ENCODE results near the gene PARS2. TPM values are rescaled to one million over a fixed set of nuclear protein-coding genes. Genes with fewer than 3 reads are reported as not detected.

Gene PARS2
- total RNA-seq, 1 experiment from 2014 or later: 10.2 TPM

GRCh38 chr1:54795356-54795665 is 31.0 kb upstream of the PARS2 start:
- no CpG with 5 or more reads among the region's 4 CpGs for WGBS (ENCODE audit: extremely low coverage, insufficient read length, low lambda C conversion rate)
- H3K27ac Mint-ChIP-seq: 0 out of 7 replicates have a peak overlapping the region, but pooled peaks of 1 of the 3 experiments have one; percentile 8
- no peaks in the 10 kb centered on the region for H3K9me3 ChIP-seq (ENCODE audit: control insufficient read depth, low read depth, low read length)
- H3K36me3 Mint-ChIP-seq (ENCODE audit: insufficient read depth in 1 of 3, low read depth in 3 of 3): no peaks in the 10 kb centered on the region
- H3K4ac ChIP-seq (ENCODE audit: low read depth, low read length): no peak overlapping the region
- H3K4me2 ChIP-seq (ENCODE audit: insufficient read depth, insufficient read length, low read length): no peak overlapping the region
- H3K23me2 ChIP-seq (ENCODE audit: insufficient read length, low read depth, low read length, poor library complexity, severe bottlenecking): no peaks in the 10 kb centered on the region
- no peak for DNase-seq
- H4K91ac ChIP-seq (ENCODE audit: insufficient read length, low read depth, low read length): no peak overlapping the region
- no peaks in the 10 kb centered on the region for H3K79me2 ChIP-seq (ENCODE audit: insufficient read depth, low read length)
- H3K9me3 Mint-ChIP-seq: peaks cover 2 to 3% of the 10 kb centered on the region in 2 experiments; a peak in 2 of 5 replicates
- no peak overlapping the region for H3K18ac ChIP-seq (ENCODE audit: insufficient read length, low read depth, low read length)
- no peak overlapping the region for H2BK120ac ChIP-seq (ENCODE audit: low read depth, low read length, poor library complexity, severe bottlenecking)
- no peak overlapping the region for H2AFZ ChIP-seq (ENCODE audit: low read length)
- no peak overlapping the region for H3T11ph ChIP-seq (ENCODE audit: low read length)
- no peak overlapping the region for H2BK5ac ChIP-seq (ENCODE audit: insufficient read length, low read length)
- no peak overlapping the region for H3K27ac ChIP-seq (ENCODE audit: insufficient read length, low read depth, low read length)
- no peak overlapping the region for H3K9ac ChIP-seq (ENCODE audit: extremely low read depth, insufficient read length, low read length)
- no peak overlapping the region for H2AK5ac ChIP-seq (ENCODE audit: insufficient read length, low read length)
- no peak overlapping the region for H4K8ac ChIP-seq (replicated peaks; ENCODE audit: insufficient read length, low read depth, low read length)
- H2BK15ac ChIP-seq (ENCODE audit: low read depth, low read length): no peak overlapping the region
- TF ChIP-seq CTCF (conservative IDR thresholded peaks at IDR 0.05): no peak
- H4K5ac ChIP-seq (ENCODE audit: insufficient read length, low read depth, low read length): no peak overlapping the region
- no peaks in the 10 kb centered on the region for H3K79me1 ChIP-seq (ENCODE audit: insufficient read depth, low read depth, low read length, poor library complexity, severe bottlenecking)
- H3K4me1 Mint-ChIP-seq: peaks cover 27 to 35% of the 10 kb centered on the region in 2 experiments
- peaks cover 13% of the 10 kb centered on the region for H3K27me3 Mint-ChIP-seq (ENCODE audit: low read depth)
- H3K23ac ChIP-seq (ENCODE audit: insufficient read length, low read depth, low read length): no peak overlapping the region
- no peak overlapping the region for H3K56ac ChIP-seq (ENCODE audit: insufficient read length, low read depth, low read length)
- H2BK12ac ChIP-seq (ENCODE audit: insufficient read length, low read depth, low read length): no peak overlapping the region
- H3K4me1 ChIP-seq (ENCODE audit: insufficient read depth, low read length): no peaks in the 10 kb centered on the region; the same call in 1 of the 2 replicates
- H3K27me3 ChIP-seq (ENCODE audit: insufficient read depth, low read length): no peaks in the 10 kb centered on the region; the same call in 1 of the 2 replicates
- no peak overlapping the region for H3K14ac ChIP-seq (ENCODE audit: insufficient read depth, low read length)
- H2BK20ac ChIP-seq (ENCODE audit: low read depth, low read length, poor library complexity, severe bottlenecking): no peak overlapping the region
- no peak overlapping the region for H3K4me3 Mint-ChIP-seq
- H4K20me1 ChIP-seq (ENCODE audit: control insufficient read depth, insufficient read depth, insufficient read length): no peaks in the 10 kb centered on the region
